ENCODE data around the gene EFS.

DNA sequence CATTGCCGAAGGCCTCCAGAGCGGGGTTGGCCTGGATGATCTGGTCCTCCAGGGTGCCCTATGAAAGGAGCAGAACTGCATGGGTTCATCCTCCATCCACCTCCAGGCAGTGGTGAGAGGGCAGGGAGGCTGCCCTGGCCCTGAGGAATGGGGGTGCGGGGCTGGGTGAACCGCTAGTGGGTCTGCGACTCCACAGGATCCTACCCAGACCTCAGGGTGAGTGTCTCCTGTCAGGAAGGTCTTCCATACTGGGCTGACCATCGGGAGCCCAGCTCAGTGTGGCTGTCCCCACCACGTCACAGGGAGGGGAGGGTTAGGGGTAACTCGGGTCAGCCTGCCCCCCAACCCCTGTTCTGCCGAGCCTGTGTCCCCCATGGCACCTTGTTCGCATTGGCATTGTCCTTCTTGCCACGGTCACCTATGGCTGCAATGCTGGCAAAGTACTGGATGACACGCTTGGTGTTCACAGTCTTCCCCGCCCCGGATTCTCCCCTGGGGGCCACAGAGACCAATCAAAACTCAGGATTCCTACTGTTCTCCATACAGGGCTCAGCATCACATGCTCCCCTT, 39.4 kb upstream of the EFS start:
- no peak for TF ChIP-seq POLR2AphosphoS5 (IDR thresholded peaks at IDR 0.05; ENCODE audit: low read depth, low read length)
- no peak for TF ChIP-seq TAF1 (IDR thresholded peaks at IDR 0.05; ENCODE audit: low read depth, low read length)
- TF ChIP-seq POLR2A (IDR thresholded peaks at IDR 0.05; ENCODE audit: low read depth, low read length): no peak
